Measurements from ENCODE around the gene TEDC1. TPM values are rescaled to one million over a fixed set of nuclear protein-coding genes. Genes with fewer than 3 reads are reported as not detected.

TEDC1 gene
- total RNA-seq, 2 donors from 2014 or later: 1.6 to 12.2 TPM

GRCh38 chr14:105536691-105537579 is 45.9 kb downstream of the TEDC1 start:
- WGBS, 2 donors: 61 to 65% methylated on average over 27 to 34 of the region's 34 CpGs
- Histone ChIP-seq H3K4me3 (no peak overlapping the region), H3K4me1 (peaks cover 3% of the 10 kb centered on the region), H3K9me3 (no peaks in the 10 kb centered on the region), H3K27ac (no peak overlapping the region), H3K36me3 (replicated peaks in 1 of 2; ENCODE audit: insufficient read depth in 1 of 2, low read depth in 2 of 2) (no peaks in the 10 kb centered on the region), H3K27me3 (peaks cover 0 to 12% of the 10 kb centered on the region in 2 donors)
- no peak for TF ChIP-seq POLR2A (IDR thresholded peaks at IDR 0.05)
- TF ChIP-seq, protein P1, sequence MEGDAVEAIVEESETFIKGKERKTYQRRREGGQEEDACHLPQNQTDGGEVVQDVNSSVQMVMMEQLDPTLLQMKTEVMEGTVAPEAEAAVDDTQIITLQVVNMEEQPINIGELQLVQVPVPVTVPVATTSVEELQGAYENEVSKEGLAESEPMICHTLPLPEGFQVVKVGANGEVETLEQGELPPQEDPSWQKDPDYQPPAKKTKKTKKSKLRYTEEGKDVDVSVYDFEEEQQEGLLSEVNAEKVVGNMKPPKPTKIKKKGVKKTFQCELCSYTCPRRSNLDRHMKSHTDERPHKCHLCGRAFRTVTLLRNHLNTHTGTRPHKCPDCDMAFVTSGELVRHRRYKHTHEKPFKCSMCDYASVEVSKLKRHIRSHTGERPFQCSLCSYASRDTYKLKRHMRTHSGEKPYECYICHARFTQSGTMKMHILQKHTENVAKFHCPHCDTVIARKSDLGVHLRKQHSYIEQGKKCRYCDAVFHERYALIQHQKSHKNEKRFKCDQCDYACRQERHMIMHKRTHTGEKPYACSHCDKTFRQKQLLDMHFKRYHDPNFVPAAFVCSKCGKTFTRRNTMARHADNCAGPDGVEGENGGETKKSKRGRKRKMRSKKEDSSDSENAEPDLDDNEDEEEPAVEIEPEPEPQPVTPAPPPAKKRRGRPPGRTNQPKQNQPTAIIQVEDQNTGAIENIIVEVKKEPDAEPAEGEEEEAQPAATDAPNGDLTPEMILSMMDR (IDR thresholded peaks at IDR 0.05): no peak
- DNase-seq (no peak), ATAC-seq (no peak)
- intact Hi-C loops (cut with DNase I): no loop called here

- H3K4me3 ChIP-seq: no peak overlapping the region
- DNase-seq: peak; percentile 55 to 74 (median 63)
- H3K4me1 ChIP-seq: peaks cover 3% of the 10 kb centered on the region
- intact Hi-C loops (cut with DNase I): no loop called here
- H3K36me3 ChIP-seq (replicated peaks in 1 of 2; ENCODE audit: insufficient read depth in 1 of 2, low read depth in 2 of 2): no peaks in the 10 kb centered on the region
- peaks cover 0 to 12% of the 10 kb centered on the region in 2 donors for H3K27me3 ChIP-seq
- TF ChIP-seq POLR2A (IDR thresholded peaks at IDR 0.05): no peak
- TF ChIP-seq, protein P1 (IDR thresholded peaks at IDR 0.05): peak; percentile 71 to 99 (median 76)
- ATAC-seq: peak; percentile 82
- no peaks in the 10 kb centered on the region for H3K9me3 ChIP-seq
- no peak overlapping the region for H3K27ac ChIP-seq
- WGBS, 2 donors: 15 to 29% methylated on average over 4 to 30 of the region's 30 CpGs
Measured at GRCh38 chr14:105537580-105538474, 46.8 kb downstream of the TEDC1 start.

GRCh38 chr14:105538481-105539049 is 47.5 kb downstream of the TEDC1 start:
- no peak for TF ChIP-seq POLR2A (IDR thresholded peaks at IDR 0.05)
- TF ChIP-seq, protein P1 (IDR thresholded peaks at IDR 0.05): no peak
- Histone ChIP-seq H3K9me3 (no peaks in the 10 kb centered on the region), H3K27ac (no peak overlapping the region), H3K36me3 (replicated peaks in 1 of 2; ENCODE audit: insufficient read depth in 1 of 2, low read depth in 2 of 2) (no peaks in the 10 kb centered on the region), H3K4me1 (peaks cover 3% of the 10 kb centered on the region), H3K4me3 (no peak overlapping the region), H3K27me3 (peaks cover 0 to 12% of the 10 kb centered on the region in 2 donors)
- 65 to 75% methylated on average over 10 to 23 of the region's 23 CpGs for WGBS, 2 donors
- ATAC-seq (no peak), DNase-seq (no peak)
- intact Hi-C loops (cut with DNase I): no loop called here

GRCh38 chr14:105540811-105541210 is 49.8 kb downstream of the TEDC1 start:
- no peak for DNase-seq
- no peaks in the 10 kb centered on the region for H3K9me3 ChIP-seq
- H3K4me1 ChIP-seq: peaks cover 3% of the 10 kb centered on the region
- peaks cover 0 to 12% of the 10 kb centered on the region in 2 donors for H3K27me3 ChIP-seq
- WGBS, 2 donors: 64 to 68% methylated on average over 9 of the region's 9 CpGs
- intact Hi-C loops (cut with DNase I): no loop called here
- H3K4me3 ChIP-seq: no peak overlapping the region
- TF ChIP-seq, protein P1 (IDR thresholded peaks at IDR 0.05): no peak
- no peak for TF ChIP-seq POLR2A (IDR thresholded peaks at IDR 0.05)
- no peak overlapping the region for H3K27ac ChIP-seq
- no peak for ATAC-seq
- H3K36me3 ChIP-seq (replicated peaks in 1 of 2; ENCODE audit: insufficient read depth in 1 of 2, low read depth in 2 of 2): no peaks in the 10 kb centered on the region

All from body of pancreas (tissue), 4 donors.